ENCODE data around the gene FGF22. TPM values are rescaled to one million over a fixed set of nuclear protein-coding genes. Genes with fewer than 3 reads are reported as not detected.
A peak's percentile ranks its signal among the peaks of the same experiment; 100 is the strongest.

FGF22 gene
- total and polyA plus RNA-seq, 2 of the 13 experiments (the other 11 are each of a cell fraction or from before 2014, with no cell fraction given), result 0.24 TPM; not detected in 1

DNA sequence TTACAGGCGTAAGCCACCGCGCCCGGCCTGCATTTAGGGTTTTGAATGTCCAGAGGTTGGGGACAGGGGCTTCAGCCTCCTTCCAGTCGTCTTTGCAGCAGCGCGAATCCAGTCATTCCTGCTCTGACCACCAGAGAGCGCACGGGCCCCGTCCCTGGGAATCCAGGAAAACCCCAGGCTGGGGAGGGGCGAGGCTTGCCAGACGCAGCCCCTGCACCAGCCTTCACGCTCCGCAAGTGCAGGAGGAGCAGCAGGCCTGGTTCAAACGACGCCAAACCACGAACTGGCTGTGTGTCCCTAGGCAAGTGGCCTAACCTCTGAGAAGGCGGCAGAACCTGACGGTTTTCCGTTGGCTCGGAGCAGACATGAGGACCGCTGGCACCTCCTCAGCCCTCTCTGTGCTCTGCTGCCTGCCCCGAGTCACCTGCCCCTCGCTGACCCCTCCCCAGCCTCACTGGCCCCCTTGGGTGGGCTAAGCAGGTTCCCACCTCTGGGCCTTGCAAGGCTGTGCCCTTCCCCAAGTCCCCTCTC, 25.3 kb downstream of the FGF22 start (continued):
- no peak for TF ChIP-seq ZNF800 (CRISPR knock-in tag; IDR thresholded peaks at IDR 0.05)
- no peak for TF ChIP-seq NFKBIZ (CRISPR knock-in tag; IDR thresholded peaks at IDR 0.05)
- no peak for TF ChIP-seq DPF2 (CRISPR knock-in tag; IDR thresholded peaks at IDR 0.05; ENCODE audit: borderline replicate concordance, low read depth)
- no peak for TF ChIP-seq ZFAT (CRISPR knock-in tag; conservative IDR thresholded peaks at IDR 0.05)
- peak; percentile 79; the same call in 1 of the 2 replicates for TF ChIP-seq SALL2 (CRISPR knock-in tag; IDR thresholded peaks at IDR 0.05)
- TF ChIP-seq TBX2 (CRISPR knock-in tag; IDR thresholded peaks at IDR 0.05; ENCODE audit: borderline replicate concordance), result peak; percentile 76; the same call in 1 of the 2 replicates
- TF ChIP-seq SMYD3 (CRISPR knock-in tag; IDR thresholded peaks at IDR 0.05), result 0 out of 2 replicates have a peak, but pooled peaks have one; percentile 45
- TF ChIP-seq CEBPG (CRISPR knock-in tag; IDR thresholded peaks at IDR 0.05), result no peak
- TF ChIP-seq ZNF790 (CRISPR knock-in tag; IDR thresholded peaks at IDR 0.05; ENCODE audit: borderline replicate concordance), result peak; percentile 41; the same call in 1 of the 2 replicates
- TF ChIP-seq ARNT2 (CRISPR knock-in tag; IDR thresholded peaks at IDR 0.05; ENCODE audit: low read depth), result no peak
- peak; percentile 89; the same call in 1 of the 2 replicates for TF ChIP-seq ZBTB7B (CRISPR knock-in tag; IDR thresholded peaks at IDR 0.05)
- TF ChIP-seq, protein P1, sequence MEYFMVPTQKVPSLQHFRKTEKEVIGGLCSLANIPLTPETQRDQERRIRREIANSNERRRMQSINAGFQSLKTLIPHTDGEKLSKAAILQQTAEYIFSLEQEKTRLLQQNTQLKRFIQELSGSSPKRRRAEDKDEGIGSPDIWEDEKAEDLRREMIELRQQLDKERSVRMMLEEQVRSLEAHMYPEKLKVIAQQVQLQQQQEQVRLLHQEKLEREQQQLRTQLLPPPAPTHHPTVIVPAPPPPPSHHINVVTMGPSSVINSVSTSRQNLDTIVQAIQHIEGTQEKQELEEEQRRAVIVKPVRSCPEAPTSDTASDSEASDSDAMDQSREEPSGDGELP (IDR thresholded peaks at IDR 0.05; ENCODE audit: borderline replicate concordance, low read depth), result no peak
- no peak for TF ChIP-seq ZNF839 (CRISPR knock-in tag; IDR thresholded peaks at IDR 0.05; ENCODE audit: borderline replicate concordance)
- TF ChIP-seq ELK4 (CRISPR knock-in tag; IDR thresholded peaks at IDR 0.05; ENCODE audit: borderline replicate concordance), result no peak
- peak; percentile 75; the same call in 1 of the 2 replicates for TF ChIP-seq NRL (CRISPR knock-in tag; IDR thresholded peaks at IDR 0.05; ENCODE audit: borderline replicate concordance)
- TF ChIP-seq SNAPC2 (CRISPR knock-in tag; IDR thresholded peaks at IDR 0.05), result no peak
- no peak for TF ChIP-seq POLR2AphosphoS2 (IDR thresholded peaks at IDR 0.05; ENCODE audit: low read depth, low read length)
- TF ChIP-seq MBNL3 (CRISPR knock-in tag; conservative IDR thresholded peaks at IDR 0.05), result no peak
- TF ChIP-seq SAP130 (CRISPR knock-in tag; IDR thresholded peaks at IDR 0.05; ENCODE audit: low read depth), result peak; percentile 63
- TF ChIP-seq, protein P2, sequence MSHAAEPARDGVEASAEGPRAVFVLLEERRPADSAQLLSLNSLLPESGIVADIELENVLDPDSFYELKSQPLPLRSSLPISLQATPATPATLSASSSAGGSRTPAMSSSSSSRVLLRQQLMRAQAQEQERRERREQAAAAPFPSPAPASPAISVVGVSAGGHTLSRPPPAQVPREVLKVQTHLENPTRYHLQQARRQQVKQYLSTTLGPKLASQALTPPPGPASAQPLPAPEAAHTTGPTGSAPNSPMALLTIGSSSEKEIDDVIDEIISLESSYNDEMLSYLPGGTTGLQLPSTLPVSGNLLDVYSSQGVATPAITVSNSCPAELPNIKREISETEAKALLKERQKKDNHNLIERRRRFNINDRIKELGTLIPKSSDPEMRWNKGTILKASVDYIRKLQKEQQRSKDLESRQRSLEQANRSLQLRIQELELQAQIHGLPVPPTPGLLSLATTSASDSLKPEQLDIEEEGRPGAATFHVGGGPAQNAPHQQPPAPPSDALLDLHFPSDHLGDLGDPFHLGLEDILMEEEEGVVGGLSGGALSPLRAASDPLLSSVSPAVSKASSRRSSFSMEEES (CRISPR knock-in tag; IDR thresholded peaks at IDR 0.05), result peak; percentile 36; the same call in 1 of the 2 replicates
- no peak; the same call in 1 of the 2 replicates for TF ChIP-seq ZNF878 (CRISPR knock-in tag; IDR thresholded peaks at IDR 0.05)
- peak; percentile 78 for TF ChIP-seq ZFX (CRISPR knock-in tag; IDR thresholded peaks at IDR 0.05; ENCODE audit: low read depth)
- 0 out of 2 replicates have a peak, but pooled peaks have one; percentile 38 for TF ChIP-seq ZNF891 (CRISPR knock-in tag; IDR thresholded peaks at IDR 0.05)
- no peak for TF ChIP-seq NBN (conservative IDR thresholded peaks at IDR 0.05)
